NCI-H460 (cell line): ENCODE measurements around the gene HABP4. TPM values are rescaled to one million over a fixed set of nuclear protein-coding genes. Genes with fewer than 3 reads are reported as not detected.

ENCODE experiments used
- DNase-seq: peaks from one replicate; pipeline ENCODE4 v3.0.0-alpha.2; 2016; ENCODE audit warnings: low read depth; ENCODE audit errors: extremely low read depth
- total RNA-seq: library from RNA; depleted of rRNA; stranded (reverse); fragments of >200 nt; shearing (Covaris generic); gene quantifications from 2 replicates; pipeline ENCODE4 v1.2.3, GENCODE V29; 2014; rRNA removed

The HABP4 gene
- total RNA-seq, 1 experiment from 2014 or later = 7.2 TPM

GRCh38 chr9:96514800-96515158 lies 64.8 kb downstream of the HABP4 start:
- no peak for DNase-seq

DNA sequence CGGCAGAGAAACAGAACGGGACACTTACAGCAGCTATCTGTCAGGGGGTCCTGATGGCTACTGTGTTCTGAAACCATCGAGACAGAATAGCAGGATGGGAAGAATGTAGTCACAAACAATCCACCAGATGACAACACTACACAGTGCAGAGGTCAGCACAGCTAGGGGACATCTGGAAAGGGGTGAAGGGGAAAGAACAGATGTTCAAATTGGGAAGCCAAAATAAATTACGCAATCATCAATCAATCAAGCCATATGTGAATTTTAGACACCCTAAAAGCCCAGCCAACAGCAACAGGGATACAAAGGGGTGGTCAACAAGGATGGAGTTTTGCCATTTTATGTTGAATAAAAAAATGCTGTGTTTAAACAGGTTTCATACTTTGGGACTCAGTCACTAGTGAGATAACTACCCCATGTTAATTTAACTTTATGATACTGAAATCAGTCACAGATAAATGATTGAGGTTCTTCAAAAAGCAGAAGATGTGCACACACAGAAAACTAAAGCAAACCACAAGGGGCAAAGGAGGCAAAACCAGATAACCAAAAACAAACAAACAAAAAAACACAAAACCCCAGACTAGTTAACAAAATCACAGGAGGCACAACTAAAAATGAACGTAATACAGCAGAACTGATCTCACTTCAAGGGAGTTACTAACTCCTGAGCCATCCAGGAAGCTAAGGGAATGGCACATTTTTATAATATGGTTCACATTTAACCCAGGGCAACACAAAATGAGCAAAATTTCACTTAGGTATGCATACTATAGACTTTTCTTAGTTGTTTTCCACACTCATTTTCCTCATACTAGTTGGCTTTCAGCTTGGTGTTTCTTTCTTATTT lies 65.9 kb downstream of the HABP4 start:
- no peak for DNase-seq

- no peak for DNase-seq
These were observed 69.1 kb downstream of the HABP4 start for GRCh38 chr9:96519095-96519494.

- no peak for DNase-seq
These were observed 69.8 kb downstream of the HABP4 start for GRCh38 chr9:96519787-96520186.

GRCh38 chr9:96522366-96522765 lies 72.4 kb downstream of the HABP4 start:
- DNase-seq = no peak

GRCh38 chr9:96523374-96523773 lies 73.4 kb downstream of the HABP4 start:
- DNase-seq = no peak

- DNase-seq = no peak
These were observed 74.1 kb downstream of the HABP4 start for GRCh38 chr9:96524045-96524444.

GRCh38 chr9:96524764-96525163 lies 74.8 kb downstream of the HABP4 start:
- no peak for DNase-seq

GRCh38 chr9:96532173-96532572 lies 82.2 kb downstream of the HABP4 start:
- no peak for DNase-seq

- no peak for DNase-seq
These were observed 90.1 kb downstream of the HABP4 start for GRCh38 chr9:96540106-96540505.

Other genes with a start within 250 kb of the HABP4 start
- 0.84 TPM in 1 of 2 replicates, not detected in the other for gene HSD17B3, start 148.0 kb upstream of the HABP4 start, total RNA-seq
- 34.1 and 35.1 TPM in 2 replicates for gene SLC35D2, start 66.5 kb upstream of the HABP4 start, total RNA-seq
- 6.2 and 7.4 TPM in 2 replicates for gene ZNF367, start 31.8 kb upstream of the HABP4 start, total RNA-seq
- 16.0 and 17.2 TPM in 2 replicates for gene CDC14B, start 169.7 kb downstream of the HABP4 start, total RNA-seq
- 20.0 and 21.6 TPM in 2 replicates for gene PRXL2C, start 205.1 kb downstream of the HABP4 start, total RNA-seq